Measurements from ENCODE around the gene CMTM6. TPM values are rescaled to one million over a fixed set of nuclear protein-coding genes. Genes with fewer than 3 reads are reported as not detected.

CMTM6 gene
- total RNA-seq, 2 experiments from 2014 or later, result 55.2 to 57.1 TPM

GRCh38 chr3:32459450-32459849, 43.2 kb downstream of the CMTM6 start:
- H3K4me3 Mint-ChIP-seq, result no peak overlapping the region
- no peaks in the 10 kb centered on the region for H3K27me3 Mint-ChIP-seq
- peaks cover 3% of the 10 kb centered on the region for H3K9me3 Mint-ChIP-seq
- ChIA-PET POLR2A (interaction anchor here (1.0 kb wide), 1 partner anchor 59 kb away, joined by 4 read pairs; no protein-coding TSS in a partner anchor), CTCF (interaction anchor here (1.0 to 6.5 kb wide), 7 partner anchors 8 to 84 kb away, joined by 3 to 25 read pairs (median 7); no protein-coding TSS in a partner anchor)
- H3K36me3 Mint-ChIP-seq (ENCODE audit: low read depth), result peaks cover 23% of the 10 kb centered on the region
- no peak for DNase-seq
- peak overlapping the region; percentile 80 for H3K27ac Mint-ChIP-seq
- peaks cover 37% of the 10 kb centered on the region for H3K4me1 Mint-ChIP-seq

GRCh38 chr3:32457971-32458471, 44.6 kb downstream of the CMTM6 start:
- peaks cover 39% of the 10 kb centered on the region for H3K4me1 Mint-ChIP-seq
- DNase-seq, result peak; percentile 70

DNA sequence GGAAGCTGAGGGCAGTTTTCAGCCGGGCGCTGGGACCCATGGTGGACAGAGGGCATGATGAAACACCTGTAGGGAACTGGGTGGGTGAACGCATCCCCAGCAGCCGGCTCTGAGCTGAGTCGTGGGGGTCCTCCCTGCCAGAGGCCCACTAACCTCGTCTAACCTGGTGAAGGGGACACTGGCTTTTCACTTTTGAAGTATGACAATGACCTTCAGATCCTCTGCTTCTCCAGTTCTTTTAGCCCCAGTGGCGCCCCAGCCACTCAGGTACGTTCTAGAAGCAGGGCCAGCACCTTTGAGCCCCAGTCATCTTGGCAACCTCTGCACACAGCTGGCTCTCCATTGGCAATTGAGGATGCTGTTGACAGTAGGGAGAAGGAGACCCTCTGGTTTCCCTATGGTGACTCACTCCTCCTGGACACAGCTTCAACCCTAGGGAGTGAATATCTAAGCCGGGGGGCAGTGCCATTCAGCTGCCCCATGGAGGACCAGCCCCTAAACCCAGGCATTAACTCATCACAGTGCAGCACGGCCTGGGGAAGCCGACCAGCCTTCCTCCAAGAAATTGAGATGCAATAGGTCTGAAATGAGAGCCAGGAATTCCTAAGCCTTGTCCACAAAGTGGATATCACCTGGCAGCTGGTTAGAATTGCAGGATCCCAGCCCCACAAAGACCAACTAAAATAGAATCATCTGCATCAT, 46.1 kb downstream of the CMTM6 start:
- peak overlapping the region; percentile 96 for H3K27ac Mint-ChIP-seq
- peaks cover 3% of the 10 kb centered on the region for H3K9me3 Mint-ChIP-seq

More at GRCh38 chr3:32457971-32458471, 44.6 kb downstream of the CMTM6 start:
- peak overlapping the region; percentile 96 for H3K27ac Mint-ChIP-seq
- H3K4me3 Mint-ChIP-seq, result peak overlapping the region; percentile 55
- H3K27me3 Mint-ChIP-seq, result no peaks in the 10 kb centered on the region
- POLR2A ChIA-PET, result interaction anchor here (0.6 kb wide), 1 partner anchor 171 kb away, joined by 4 read pairs; no protein-coding TSS in a partner anchor
- CTCF ChIA-PET, result interaction anchor here (0.7 to 6.5 kb wide), 8 partner anchors 8 to 1434 kb away, joined by 3 to 25 read pairs (median 5); no protein-coding TSS in a partner anchor
- peaks cover 31% of the 10 kb centered on the region for H3K36me3 Mint-ChIP-seq (ENCODE audit: low read depth)
- H3K9me3 Mint-ChIP-seq, result peaks cover 3% of the 10 kb centered on the region

GRCh38 chr3:32455609-32456428, 46.8 kb downstream of the CMTM6 start:
- no peak for DNase-seq
- ChIA-PET POLR2A (no interaction called here), CTCF (interaction anchor here (0.9 to 6.5 kb wide), 7 partner anchors 12 to 73 kb away, joined by 3 to 25 read pairs (median 3); no protein-coding TSS in a partner anchor)
- H3K9me3 Mint-ChIP-seq, result peaks cover 3% of the 10 kb centered on the region
- peaks cover 41% of the 10 kb centered on the region for H3K4me1 Mint-ChIP-seq
- peak overlapping the region; percentile 96 for H3K27ac Mint-ChIP-seq
- no peak overlapping the region for H3K4me3 Mint-ChIP-seq
- no peaks in the 10 kb centered on the region for H3K27me3 Mint-ChIP-seq
- peaks cover 39% of the 10 kb centered on the region for H3K36me3 Mint-ChIP-seq (ENCODE audit: low read depth)

More for the DNA sequence above, 46.1 kb downstream of the CMTM6 start:
- H3K36me3 Mint-ChIP-seq (ENCODE audit: low read depth), result peaks cover 39% of the 10 kb centered on the region
- peaks cover 39% of the 10 kb centered on the region for H3K4me1 Mint-ChIP-seq
- no peaks in the 10 kb centered on the region for H3K27me3 Mint-ChIP-seq
- no peak overlapping the region for H3K4me3 Mint-ChIP-seq
- no peak for DNase-seq
- ChIA-PET CTCF (interaction anchor here (1.1 to 6.5 kb wide), 7 partner anchors 11 to 82 kb away, joined by 3 to 25 read pairs (median 3); no protein-coding TSS in a partner anchor), POLR2A (no interaction called here)

- Mint-ChIP-seq H3K4me3 (no peak overlapping the region), H3K4me1 (peaks cover 42% of the 10 kb centered on the region), H3K36me3 (ENCODE audit: low read depth) (peaks cover 44% of the 10 kb centered on the region), H3K27ac (peak overlapping the region; percentile 96), H3K27me3 (no peaks in the 10 kb centered on the region), H3K9me3 (peaks cover 3% of the 10 kb centered on the region)
- CTCF ChIA-PET, result interaction anchor here (0.9 to 6.5 kb wide), 6 partner anchors 13 to 83 kb away, joined by 3 to 25 read pairs (median 4); no protein-coding TSS in a partner anchor
- POLR2A ChIA-PET, result no interaction called here
- no peak for DNase-seq
Measured at GRCh38 chr3:32454731-32455608, 47.7 kb downstream of the CMTM6 start.

DNA sequence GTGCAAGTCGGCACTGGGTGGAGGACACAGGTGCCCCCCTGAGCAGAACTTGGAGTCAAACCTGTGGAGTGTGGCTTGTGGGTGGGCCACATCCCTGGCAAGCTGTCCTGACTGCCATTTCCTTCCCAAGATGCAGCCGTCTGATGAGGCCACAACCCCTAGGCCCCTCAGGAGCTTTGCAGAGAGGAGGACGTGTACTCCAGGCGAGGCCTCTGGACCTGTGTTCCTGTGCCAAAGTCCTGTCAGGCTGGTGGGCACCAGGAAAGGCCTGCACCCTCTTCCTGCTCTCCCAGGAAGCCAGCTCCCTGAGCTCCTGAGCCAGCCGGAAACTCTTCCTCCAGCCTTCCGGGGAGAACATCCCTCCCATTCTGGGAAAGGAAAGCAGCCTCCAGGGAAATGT, 48.5 kb downstream of the CMTM6 start:
- Mint-ChIP-seq H3K9me3 (peaks cover 3% of the 10 kb centered on the region), H3K4me1 (peaks cover 44% of the 10 kb centered on the region), H3K27ac (peak overlapping the region; percentile 9), H3K27me3 (no peaks in the 10 kb centered on the region), H3K4me3 (no peak overlapping the region), H3K36me3 (ENCODE audit: low read depth) (peaks cover 47% of the 10 kb centered on the region)
- CTCF ChIA-PET, result interaction anchor here (1.5 to 6.5 kb wide), 3 partner anchors 14 to 21 kb away, joined by 5 to 25 read pairs (median 8); no protein-coding TSS in a partner anchor
- DNase-seq, result no peak
- POLR2A ChIA-PET, result no interaction called here

DNA sequence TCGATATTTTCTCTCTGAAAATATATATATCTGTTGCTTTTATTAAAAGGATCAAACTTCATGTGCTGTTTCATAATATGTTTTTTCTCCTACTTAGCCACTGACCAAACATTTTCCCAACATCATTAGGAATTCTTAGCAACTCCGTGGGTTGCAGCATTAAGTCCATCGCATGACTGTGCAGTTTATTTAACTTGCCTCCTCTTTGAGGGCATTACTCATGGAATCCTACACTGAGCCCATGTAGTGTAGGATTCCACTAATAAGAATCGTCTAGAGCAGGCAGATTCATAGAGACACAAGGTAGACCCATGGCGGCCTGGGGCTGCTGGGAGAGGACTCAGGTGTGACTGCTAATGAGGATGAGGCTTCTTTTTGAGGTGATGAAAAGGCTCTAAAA, 49.3 kb downstream of the CMTM6 start:
- H3K4me1 Mint-ChIP-seq, result peaks cover 46% of the 10 kb centered on the region
- H3K4me3 Mint-ChIP-seq, result no peak overlapping the region
- CTCF ChIA-PET, result no interaction called here
- H3K27ac Mint-ChIP-seq, result peak overlapping the region; percentile 1
- POLR2A ChIA-PET, result no interaction called here
- H3K9me3 Mint-ChIP-seq, result peaks cover 3% of the 10 kb centered on the region
- H3K27me3 Mint-ChIP-seq, result no peaks in the 10 kb centered on the region
- H3K36me3 Mint-ChIP-seq (ENCODE audit: low read depth), result peaks cover 49% of the 10 kb centered on the region
- DNase-seq, result no peak

DNA sequence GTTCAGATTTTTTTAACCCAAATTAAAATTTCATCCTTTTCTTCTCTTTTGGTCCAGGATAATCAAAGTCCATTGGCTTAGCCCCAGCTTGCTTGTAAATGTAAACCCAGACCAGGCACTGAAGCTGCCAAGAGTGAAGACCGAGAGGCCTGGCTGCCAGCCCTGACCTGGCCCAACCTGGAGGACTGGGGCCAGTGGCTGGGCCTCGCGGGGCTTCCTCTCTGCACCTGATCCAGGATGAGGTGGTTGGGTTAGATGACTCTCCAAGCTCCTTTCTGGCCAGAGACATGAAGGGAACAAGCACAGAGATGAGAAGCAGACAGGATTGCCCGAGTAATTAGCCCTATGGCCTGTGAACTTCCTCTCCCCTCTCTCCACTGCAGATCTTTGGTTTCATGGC, 50.6 kb downstream of the CMTM6 start:
- H3K4me3 Mint-ChIP-seq, result no peak overlapping the region
- peaks cover 47% of the 10 kb centered on the region for H3K36me3 Mint-ChIP-seq (ENCODE audit: low read depth)
- peaks cover 44% of the 10 kb centered on the region for H3K4me1 Mint-ChIP-seq
- no peak overlapping the region for H3K27ac Mint-ChIP-seq
- H3K27me3 Mint-ChIP-seq, result no peaks in the 10 kb centered on the region
- CTCF ChIA-PET, result interaction anchor here (1.0 to 3.7 kb wide), 2 partner anchors 12 to 16 kb away, joined by 3 to 21 read pairs; no protein-coding TSS in a partner anchor
- peaks cover 2% of the 10 kb centered on the region for H3K9me3 Mint-ChIP-seq
- DNase-seq, result no peak
- POLR2A ChIA-PET, result no interaction called here

DNA sequence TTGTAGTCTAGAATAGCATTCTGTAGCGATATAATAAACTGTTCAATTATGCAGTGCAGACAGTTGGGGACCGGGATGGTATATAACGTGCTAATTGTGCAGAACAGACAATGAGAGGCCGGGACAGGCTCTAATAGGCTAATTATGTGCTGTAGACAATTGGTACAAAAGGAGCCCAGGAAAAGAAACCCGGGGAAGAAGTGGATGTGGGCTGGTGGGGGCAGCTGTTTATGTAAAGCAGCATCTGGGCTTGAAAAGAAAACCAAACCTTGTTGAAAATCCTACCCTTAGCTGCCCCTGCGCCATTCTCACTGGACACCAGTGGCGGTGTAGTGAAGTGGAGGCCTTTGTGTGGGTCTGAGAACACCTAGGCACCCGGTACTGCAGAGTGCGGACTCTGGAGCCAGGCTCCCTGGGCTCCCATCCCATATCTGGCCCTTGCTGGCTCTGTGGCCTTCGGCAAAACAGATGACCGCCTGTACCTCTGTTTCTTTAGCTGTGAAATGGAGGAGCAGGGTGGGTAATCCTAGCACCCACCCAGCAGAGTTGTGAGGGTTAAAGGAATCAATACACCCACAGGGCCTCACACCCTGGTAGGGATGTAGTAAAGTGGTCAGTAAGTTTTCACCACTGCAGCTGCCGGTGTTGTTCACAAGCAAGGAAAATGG, 51.5 kb downstream of the CMTM6 start:
- POLR2A ChIA-PET, result no interaction called here
- no peak for DNase-seq
- Mint-ChIP-seq H3K9me3 (peaks cover 10% of the 10 kb centered on the region), H3K36me3 (ENCODE audit: low read depth) (peaks cover 53% of the 10 kb centered on the region), H3K4me3 (no peak overlapping the region), H3K27me3 (no peaks in the 10 kb centered on the region), H3K27ac (peak overlapping the region; percentile 7), H3K4me1 (peaks cover 45% of the 10 kb centered on the region)
- CTCF ChIA-PET, result interaction anchor here (0.8 to 3.7 kb wide), 6 partner anchors 7 to 18 kb away, joined by 3 to 21 read pairs (median 4); no protein-coding TSS in a partner anchor

DNA sequence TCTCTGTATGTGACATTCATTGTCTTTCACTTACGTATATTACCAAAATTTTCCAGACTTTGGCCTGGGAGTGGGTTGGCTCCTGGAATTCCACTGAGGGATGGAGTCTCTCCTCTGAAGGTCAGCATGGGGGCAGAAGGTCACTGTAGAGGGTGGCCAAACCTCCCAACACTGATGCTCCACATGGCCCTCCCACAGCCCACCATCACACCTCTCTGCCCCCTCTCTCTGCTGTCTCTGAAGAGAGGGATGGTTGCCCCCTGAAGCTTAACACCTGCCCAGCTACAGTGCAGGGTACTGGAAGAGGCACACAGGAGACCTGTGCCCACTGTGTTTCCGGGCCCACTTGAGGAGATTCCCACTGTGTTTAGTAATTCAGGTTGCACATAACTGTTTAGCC, 52.2 kb downstream of the CMTM6 start:
- peaks cover 42% of the 10 kb centered on the region for H3K4me1 Mint-ChIP-seq
- ChIA-PET POLR2A (no interaction called here), CTCF (interaction anchor here (0.8 to 3.7 kb wide), 6 partner anchors 8 to 17 kb away, joined by 3 to 21 read pairs (median 4); no protein-coding TSS in a partner anchor)
- peak overlapping the region; percentile 42 for H3K27ac Mint-ChIP-seq
- H3K36me3 Mint-ChIP-seq (ENCODE audit: low read depth), result peaks cover 55% of the 10 kb centered on the region
- H3K9me3 Mint-ChIP-seq, result peaks cover 10% of the 10 kb centered on the region
- no peaks in the 10 kb centered on the region for H3K27me3 Mint-ChIP-seq
- H3K4me3 Mint-ChIP-seq, result no peak overlapping the region
- DNase-seq, result no peak

GRCh38 chr3:32449691-32450090, 53.0 kb downstream of the CMTM6 start:
- CTCF ChIA-PET, result interaction anchor here (1.4 to 3.7 kb wide), 4 partner anchors 9 to 17 kb away, joined by 7 to 21 read pairs (median 8); no protein-coding TSS in a partner anchor
- DNase-seq, result no peak
- POLR2A ChIA-PET, result no interaction called here
- H3K27ac Mint-ChIP-seq, result peak overlapping the region; percentile 71
- H3K36me3 Mint-ChIP-seq (ENCODE audit: low read depth), result peaks cover 57% of the 10 kb centered on the region
- H3K4me1 Mint-ChIP-seq, result peaks cover 36% of the 10 kb centered on the region
- H3K9me3 Mint-ChIP-seq, result peaks cover 12% of the 10 kb centered on the region
- H3K4me3 Mint-ChIP-seq, result no peak overlapping the region
- no peaks in the 10 kb centered on the region for H3K27me3 Mint-ChIP-seq
